A673 (cell line): Measurements from ENCODE around the gene UPK1B.

Experiments used
- CTCF ChIP-seq: fragments of 300-800, 200-600 bp; sonication (generic); conservative IDR thresholded peaks from 2 replicates; pipeline ENCODE4 v1.5.1; 2017; ENCODE audit warnings: low read depth, mild to moderate bottlenecking, antibody characterized with exemption, low read length, moderate library complexity, mixed read lengths
- EZH2 ChIP-seq: fragments of 200-600 bp; sonication (generic); IDR thresholded peaks from 2 replicates; pipeline ENCODE4 v1.6.1; 2017; ENCODE audit warnings: borderline replicate concordance, low read depth, mild to moderate bottlenecking, mixed read lengths, antibody characterized with exemption, low read length; ENCODE audit not compliant: poor library complexity, severe bottlenecking

DNA sequence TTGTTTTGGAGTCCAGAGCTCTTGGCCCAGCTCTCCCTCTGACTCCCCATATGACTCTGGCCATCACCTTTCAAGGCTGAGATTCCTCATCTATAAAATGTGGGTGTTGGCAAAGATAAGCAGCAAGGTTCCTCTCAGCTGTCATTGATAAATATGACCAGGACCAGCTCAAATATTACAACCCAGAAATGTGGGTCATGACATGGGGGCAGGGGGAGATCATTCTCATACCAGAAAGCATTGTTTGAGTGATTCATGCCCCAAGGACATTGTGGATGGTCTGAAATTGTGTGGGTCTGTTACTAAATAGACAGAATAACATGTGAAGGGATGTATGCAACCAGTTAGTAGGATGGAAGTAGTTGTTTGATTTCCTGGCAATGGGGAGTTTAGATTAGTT is 13.9 kb downstream of the UPK1B start:
- TF ChIP-seq CTCF (no peak), EZH2 (no peak)
